Measurements from ENCODE around the gene NOTCH1. TPM values are rescaled to one million over a fixed set of nuclear protein-coding genes. Genes with fewer than 3 reads are reported as not detected.
"Not testable (repeated sequence)": the region's sequence is repeated elsewhere in the genome, so short reads cannot be mapped to it uniquely, and the experiment has no call there.

Gene NOTCH1
- total RNA-seq, 1 donor from 2014 or later = 70.2 TPM

DNA sequence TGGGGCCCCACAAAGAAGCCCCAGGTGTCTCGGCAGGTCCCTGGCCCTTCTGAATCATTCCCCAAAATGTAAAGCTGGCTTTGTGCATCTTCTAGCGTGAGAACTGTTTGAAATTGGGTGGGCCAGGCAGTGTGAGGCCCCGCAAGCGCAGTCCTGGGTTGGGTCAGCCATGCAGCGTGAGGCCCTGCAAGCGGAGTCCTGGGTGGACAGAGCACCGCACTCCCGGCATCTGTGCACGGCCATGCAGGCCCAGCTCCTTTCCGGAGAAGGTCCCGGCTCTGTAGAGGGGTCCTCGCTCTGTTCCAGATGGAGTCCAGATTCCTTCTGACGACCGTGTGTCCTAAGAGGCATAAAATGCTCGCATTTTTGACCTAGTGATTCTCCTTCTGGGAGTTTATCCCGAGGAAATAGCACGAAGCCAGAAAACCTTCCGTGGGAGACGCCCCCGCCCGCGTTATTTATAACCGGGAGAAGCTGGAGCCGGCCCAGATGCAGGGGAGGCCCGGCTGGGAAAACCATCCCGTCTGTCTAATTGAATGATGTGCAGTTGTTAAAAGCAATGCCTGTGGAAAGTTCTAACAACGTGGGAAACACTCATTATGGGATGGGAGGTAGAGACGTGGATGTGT is 19.4 kb upstream of the NOTCH1 start:
- DNase-seq (ENCODE audit: low read depth in 2 of 2) = no peak

DNA sequence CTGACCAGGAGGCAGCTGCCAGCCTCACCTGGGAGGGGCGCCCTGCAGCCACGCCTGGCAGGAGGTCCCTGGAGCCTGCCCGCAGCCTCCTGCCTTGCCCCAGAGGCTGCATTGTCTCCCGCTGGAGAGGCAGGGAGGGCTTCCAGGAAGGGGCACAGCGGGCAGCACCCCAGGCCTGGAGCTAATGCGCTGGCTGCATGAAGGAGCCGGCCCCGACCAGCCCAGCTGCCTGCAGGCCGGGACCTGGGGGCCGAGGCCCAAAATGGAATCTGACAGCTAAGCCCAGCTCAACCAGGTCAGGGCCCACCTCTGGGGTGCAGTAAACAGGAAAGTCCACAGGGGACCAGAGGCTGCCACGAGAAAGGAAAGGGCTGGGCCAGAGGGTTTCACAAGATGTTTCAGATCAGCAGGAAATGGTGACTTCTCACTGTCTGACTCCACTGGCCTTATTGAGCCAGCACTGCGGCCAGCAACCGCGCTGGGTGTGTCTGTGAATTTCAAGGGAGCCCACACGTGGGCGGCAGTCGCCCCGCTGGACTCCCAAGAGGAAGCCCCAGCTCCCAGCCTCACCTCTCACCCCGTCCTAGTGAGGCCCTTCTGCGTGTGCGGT is 18.6 kb upstream of the NOTCH1 start:
- peak; percentile 54 to 86 for DNase-seq (ENCODE audit: low read depth in 2 of 2)

DNA sequence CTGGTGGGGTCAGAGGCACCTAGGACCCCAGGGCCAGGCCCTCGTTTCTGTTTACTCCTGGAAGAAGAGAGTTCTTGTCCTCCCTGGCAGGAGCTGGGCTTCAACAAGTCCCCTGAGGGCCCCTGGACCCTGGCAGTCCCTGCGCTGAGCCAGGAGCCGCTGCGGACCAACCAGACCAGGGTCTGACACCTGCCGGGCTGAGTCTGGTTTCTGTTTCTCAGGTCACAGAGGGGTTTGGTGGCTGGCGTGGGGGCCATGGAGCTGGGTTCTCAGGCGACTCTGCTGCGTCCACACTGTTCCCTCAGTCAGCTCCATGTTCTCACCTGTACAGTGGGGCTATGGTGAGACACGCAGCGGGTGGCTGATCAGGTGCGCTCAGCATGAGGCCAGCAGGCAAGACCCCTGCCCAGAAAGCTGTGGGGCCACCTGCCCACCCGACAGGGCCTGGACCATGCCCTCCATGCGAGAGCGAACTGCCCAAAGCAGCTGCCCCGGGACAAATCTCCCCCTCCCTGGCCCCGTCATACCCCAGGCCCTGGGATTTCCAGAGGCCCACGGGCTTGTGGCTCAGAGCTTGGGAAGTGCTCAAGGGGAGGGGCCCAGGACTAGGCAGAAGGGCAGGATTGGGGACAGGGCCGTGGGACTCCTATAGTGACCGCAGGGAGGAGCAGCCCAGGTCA is 17.9 kb upstream of the NOTCH1 start:
- no peak for DNase-seq (ENCODE audit: low read depth in 2 of 2)

DNA sequence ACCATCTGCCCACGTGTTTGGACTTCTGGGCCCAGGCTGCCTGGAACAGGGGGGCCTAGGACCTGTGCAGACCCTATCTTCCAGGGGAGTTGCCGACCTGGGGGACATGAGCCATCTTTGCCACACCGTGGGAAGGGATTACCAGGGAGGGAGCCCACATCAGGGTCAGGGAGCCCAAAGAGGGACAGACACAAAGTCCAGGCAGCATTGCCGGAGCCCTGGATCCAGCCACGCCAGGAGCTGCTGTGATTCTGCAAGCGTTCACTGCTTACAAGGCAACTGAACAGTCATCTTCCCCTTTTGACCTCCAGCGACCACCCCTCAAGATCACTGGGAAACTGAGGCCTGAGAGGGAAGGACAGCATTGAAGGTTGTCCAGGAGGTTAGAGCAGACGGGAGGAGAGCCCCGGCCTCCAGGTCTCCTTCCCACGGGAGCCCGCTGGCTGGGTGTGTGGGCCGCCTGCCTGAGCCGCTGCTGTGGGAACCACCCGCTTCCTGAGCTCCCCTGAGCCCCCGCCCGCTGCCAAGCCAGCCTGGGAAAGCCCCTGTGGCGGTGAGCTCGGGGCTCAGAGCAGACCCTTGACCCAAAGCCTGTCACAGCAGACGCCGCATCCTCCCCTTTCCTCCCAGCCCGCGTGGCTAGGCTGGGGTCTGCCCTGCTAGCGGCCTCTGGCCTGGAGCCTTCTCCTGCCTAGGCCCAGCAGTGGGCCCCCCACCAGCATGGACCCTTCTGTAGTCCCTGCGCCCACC is 17.1 kb upstream of the NOTCH1 start:
- DNase-seq (ENCODE audit: low read depth in 2 of 2) = peak in 1 of 2 donors; percentile 84

DNA sequence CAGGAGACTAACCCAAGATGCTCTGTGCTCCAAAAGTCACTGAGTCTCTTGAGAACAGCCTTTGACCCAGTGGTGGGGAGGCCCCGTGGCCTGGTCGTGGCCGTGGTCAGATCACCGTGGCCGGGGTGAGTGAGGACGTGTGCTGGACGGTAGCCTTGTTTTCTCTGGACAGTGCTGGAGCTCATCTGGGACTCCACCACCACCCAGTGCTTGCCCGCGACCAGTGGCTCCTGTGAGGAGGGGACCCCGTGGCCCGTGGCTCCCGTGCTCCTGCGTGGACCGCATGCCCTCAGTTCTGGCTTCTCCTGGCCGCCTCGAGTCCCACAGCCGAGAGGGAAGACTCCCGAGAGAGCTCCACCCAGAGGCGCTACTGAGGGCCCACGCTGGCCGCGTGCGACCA is 15.9 kb upstream of the NOTCH1 start:
- no peak for DNase-seq (ENCODE audit: low read depth in 2 of 2)

DNA sequence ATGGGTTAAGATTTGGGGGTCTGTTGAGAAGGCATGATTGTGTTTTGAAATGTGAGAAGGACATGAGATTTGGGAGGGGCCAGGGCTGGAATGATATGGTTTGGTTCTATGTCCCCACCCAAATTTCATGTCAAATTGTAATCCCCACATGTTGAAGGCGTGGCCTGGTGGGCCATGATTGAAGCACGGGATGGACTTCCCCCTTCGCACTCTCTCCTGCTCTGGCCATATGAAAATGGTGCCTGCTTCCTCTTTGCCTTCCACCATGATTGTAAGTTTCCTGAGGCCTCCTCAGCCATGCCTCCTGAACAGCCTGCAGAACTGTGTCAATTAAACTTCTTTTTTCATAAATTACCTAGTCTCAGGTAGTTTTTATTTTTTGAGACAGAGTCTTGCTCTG is 14.7 kb upstream of the NOTCH1 start:
- no peak for DNase-seq (ENCODE audit: low read depth in 2 of 2)

DNA sequence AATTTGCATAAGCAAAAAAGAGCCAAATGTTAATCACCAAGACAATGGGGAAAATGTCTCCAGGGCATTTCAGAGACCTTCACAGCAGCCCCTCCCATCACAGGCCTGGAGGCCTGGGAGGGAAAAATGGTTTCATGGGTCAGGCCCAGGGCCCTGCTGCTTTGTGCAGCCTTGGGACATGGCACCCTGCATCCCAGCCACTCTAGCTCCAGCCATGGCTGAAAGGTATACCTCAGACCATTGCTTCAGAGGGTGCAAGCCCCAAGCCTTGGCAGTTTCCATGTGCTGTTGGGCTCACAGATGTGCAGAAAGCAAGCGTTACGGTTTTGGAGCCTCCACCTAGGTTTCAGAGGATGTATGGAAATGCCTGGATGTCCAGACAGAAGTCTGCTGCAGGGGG is 13.5 kb upstream of the NOTCH1 start:
- not testable (repeated sequence) for DNase-seq (ENCODE audit: low read depth in 2 of 2)

DNA sequence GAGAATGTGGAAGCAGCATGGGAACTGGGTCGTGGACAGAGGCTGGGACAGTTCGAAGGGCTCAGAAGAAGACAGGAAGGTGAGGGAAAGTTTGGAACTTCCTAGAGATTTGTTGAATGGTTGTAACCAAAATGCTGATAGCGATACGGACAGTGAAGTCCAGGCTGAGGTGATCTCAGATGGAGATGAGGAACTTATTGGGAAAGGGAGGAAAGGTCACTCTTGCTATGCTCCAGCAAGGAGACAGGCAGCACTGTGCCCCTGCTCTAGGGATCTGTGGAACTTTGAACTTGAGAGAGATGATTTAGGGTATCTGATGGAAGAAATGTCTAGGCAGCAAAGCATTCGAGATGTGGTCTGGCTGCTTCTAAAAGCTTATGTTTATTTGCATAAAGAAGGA is 13.0 kb upstream of the NOTCH1 start:
- not testable (repeated sequence) for DNase-seq (ENCODE audit: low read depth in 2 of 2)

DNA sequence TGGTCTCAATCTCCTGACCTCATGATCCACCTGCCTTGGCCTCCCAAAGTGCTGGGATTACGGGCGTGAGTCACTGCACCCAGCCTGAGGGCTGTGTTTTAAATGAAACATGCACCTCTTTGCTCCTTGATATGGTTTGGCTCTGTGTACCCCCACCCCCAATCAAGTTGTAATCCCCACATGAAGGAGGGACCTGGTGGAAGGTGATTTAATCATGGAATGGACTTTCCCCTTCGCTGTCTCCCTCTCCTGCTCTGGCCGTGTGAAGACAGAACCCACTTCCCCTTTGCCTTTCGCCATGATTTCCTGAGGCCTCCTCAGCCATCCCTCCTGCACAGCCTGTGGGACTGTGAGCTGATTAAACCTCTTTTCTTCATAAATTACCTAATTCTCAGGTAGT is 12.5 kb upstream of the NOTCH1 start:
- no peak for DNase-seq (ENCODE audit: low read depth in 2 of 2)

DNA sequence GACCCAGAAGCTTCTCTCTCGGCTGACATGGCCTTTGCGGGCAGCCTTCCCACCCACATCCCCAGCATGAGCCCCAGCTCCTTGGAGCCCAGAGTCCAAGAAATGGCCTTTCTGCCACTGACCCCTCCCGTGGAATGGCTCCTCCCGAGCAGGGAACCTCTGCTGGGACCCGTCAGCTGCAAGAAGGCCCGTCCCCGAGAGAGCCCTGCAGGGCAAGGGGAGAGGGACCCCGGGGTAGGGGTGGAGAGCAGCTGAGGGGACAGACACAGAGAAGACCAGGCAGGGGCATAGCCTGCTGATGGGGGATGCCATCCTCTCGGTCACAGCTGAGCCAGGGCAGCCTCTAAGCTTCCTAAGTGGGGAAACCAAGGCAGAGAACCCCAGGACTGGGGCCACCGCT is 11.2 kb upstream of the NOTCH1 start:
- DNase-seq (ENCODE audit: low read depth in 2 of 2) = no peak

DNA sequence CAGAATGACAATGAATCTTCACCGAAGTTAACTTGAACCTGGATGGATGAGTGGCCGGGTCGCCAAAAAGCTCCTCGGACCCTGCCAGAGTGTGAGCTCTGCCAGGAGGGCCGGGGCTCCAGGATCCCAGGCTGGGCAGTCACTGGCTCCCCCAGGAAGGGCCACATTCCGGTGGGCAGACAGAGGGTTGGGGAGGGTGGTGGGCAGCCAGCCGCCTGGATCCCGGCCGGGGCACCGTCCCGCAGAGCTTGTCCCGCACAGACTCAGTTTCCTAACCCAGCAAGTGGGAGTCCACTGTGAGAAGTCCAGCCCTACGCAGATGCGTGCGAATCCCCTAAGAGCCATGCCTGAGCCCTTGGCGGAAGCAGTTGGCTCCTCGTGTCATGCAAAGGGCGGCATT is 10.3 kb upstream of the NOTCH1 start:
- no peak for DNase-seq (ENCODE audit: low read depth in 2 of 2)

DNA sequence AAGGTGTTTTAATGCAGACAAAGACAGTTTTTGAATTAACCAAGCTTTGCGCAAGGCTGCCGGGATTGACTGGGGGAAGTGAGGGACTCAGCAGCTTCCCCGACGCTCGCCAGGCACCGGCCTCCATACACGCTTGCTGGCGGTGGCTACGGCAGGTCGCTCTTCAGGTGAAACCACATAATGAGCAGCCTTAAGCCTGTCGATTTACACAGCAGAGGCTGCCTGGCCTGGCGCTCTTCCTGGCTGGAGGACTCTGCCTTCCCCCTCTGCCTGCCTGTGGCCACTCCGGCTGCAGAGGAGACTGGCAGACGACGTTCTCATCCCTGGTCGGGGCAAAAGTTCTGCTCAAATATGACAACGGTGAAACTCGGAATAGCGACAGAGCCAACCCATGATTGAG is 9.0 kb upstream of the NOTCH1 start:
- no peak for DNase-seq (ENCODE audit: low read depth in 2 of 2)

DNA sequence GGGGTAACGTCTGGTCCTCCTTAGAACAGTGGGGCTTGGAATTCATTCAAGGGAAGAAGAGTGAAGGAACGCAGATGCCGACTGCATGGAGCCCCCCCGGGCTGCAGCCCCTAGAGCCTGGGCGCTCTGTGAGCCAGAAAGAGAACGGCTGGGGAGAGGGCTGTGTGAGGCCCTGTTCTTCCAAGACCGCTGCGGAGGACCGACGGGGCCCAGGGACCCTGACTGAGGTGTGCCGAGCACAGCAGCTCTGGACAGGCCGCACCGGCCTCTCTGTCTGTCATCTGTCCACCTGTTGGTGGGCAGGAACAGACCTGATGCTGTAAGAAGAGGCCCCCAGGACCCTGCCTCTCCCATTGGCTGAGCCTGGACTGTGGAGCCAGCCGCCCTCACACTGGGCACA is 7.7 kb upstream of the NOTCH1 start:
- DNase-seq (ENCODE audit: low read depth in 2 of 2) = no peak

DNA sequence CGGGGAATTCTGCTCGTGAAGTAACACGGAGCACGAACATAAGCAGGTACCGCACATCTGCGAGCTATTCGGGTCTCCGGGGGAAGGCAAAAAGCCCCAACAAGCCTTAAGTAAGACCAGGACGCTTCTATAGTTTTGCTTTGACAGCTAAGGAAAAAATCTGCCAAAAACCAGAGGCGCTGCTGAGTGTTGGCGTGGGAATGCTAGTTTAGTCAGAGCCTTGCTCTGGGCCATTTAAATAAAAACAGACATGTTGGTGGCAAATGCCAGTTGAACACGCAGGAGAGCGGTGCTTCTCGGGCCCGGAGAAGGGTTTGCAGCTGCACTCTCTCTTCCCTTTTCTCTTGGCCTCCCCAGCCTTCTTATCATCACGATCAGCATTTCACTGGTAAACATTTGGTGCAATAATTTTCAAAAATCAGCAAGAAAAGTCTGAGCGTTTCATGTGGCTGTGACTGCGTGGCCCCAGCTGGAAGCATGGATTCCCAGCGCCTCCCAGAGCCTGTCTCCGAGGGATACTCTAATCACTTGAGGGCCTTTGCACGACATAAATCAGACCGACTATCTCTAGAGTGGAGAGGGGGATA is 6.4 kb upstream of the NOTCH1 start:
- DNase-seq (ENCODE audit: low read depth in 2 of 2) = no peak

DNA sequence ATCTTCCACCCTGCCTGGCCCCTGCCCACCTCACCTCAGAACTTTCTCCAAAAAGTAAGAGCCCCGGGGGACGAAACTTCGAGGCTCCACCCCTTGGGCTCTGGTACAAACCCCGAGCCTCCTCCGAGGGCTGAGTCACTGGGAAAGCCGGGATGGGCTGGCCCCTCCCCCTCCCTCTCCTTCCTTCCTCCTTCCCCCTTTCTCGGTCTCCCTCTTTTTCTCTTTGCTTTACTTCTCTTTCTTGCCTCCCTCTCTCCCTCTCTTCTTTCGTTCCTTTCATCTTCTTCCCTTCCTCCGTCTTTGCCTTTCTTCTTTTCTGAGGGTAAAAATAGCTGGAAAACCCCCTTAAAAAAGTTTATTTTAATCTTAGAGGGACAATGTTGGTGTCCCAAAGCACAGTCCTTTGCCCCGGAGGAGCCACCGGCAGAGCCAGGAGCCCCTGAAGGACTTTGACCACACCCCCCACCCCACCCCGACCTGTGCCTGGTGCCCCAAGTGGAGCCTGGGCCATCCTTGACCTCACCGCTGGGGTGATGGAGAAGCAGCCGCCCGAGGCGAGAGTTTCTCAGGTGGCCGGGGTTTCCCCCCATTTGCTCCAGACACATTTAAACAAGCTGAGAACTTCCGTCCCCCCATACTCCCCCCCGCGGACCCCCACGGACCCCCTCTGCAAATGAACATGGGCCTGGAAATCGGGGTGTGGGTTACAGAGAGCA is 5.7 kb upstream of the NOTCH1 start:
- no peak for DNase-seq (ENCODE audit: low read depth in 2 of 2)

DNA sequence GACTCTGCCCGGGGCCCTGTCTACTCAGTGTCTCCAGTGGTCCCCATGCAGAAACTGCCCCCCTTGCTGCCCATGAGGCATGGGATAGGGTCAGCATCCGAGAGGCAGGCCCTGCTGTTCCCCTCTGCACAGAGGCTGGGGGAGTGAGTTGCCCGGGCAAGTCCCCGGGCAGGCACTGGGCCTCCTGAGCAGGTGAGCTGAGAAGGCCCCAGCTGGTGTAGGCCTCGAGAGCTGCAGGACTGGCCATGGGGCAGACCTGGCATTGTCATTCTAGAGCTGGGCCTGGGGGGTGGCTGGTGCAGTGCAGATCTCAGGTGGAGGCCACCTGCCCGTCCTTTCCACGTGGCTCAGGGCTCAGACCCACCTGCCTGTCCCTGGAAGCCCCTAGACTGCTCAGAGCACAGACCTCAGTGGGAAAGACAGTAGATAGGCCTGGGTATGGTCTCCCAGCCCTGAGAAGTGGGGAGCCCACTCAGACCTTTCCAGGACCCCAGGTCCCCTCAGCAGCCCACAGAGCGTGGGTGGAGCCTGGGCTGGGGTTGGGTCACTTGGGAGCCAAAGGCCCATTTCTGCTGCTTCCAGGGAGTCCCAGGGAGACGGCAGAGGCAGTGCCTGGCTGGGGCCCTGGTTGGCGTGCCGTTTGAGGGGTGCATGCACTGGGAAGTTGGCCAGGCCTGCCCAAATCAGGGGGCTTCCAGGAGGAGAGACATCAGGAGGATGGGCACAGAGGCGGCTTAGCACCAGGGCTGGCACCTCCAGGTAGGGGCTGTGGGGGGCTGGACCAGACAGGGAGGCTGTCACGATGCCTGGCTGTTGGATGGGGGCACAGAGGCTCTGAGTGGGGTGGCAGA is 4.8 kb upstream of the NOTCH1 start:
- no peak for DNase-seq (ENCODE audit: low read depth in 2 of 2)

DNA sequence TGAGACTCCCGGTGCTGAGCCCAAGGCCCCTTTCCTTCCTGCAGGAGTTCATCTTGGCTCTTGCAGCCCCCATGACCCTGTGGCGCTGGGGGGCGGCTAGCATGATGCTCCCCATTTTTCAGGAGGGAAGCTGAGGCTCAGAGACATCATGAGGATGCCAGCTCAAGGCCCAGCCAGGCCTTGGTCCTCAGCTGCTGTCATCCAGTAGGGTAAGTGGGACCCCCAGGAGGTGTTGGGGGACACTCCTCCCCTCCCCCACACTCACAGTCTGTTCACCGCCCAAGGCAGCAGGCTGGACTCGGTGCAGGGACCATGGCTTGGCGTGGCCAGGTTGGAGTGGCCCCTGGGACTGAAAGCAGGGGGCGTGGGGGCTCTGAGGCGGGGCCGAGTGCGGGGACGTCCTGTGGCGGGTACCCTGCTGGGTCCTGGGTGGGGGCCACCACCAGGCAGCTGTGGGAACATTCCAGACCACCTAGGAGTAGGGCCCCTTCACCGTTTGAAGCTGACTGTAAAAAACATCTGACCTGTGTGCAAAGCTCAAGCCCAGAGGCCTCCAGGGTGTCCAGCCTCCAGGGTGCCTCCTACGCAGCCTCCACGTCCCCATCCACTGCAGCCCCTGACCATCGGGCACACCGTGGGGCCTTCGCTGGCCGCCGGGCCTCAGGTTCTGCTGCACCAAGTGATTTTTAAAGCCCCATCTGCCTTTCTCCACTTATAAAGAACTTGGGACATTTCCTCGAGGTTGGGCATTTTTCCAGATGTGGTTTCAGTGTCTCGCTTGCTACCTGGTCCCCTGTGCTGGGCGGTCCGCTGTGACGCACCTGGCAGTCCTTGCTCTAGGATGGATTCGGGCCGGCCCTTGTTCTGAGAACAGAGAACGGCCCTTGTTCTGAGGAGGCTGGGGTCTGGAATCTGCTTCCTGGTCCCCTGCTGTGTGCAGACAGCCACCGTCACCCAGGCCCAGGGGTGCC is 3.4 kb upstream of the NOTCH1 start:
- no peak for DNase-seq (ENCODE audit: low read depth in 2 of 2)

DNA sequence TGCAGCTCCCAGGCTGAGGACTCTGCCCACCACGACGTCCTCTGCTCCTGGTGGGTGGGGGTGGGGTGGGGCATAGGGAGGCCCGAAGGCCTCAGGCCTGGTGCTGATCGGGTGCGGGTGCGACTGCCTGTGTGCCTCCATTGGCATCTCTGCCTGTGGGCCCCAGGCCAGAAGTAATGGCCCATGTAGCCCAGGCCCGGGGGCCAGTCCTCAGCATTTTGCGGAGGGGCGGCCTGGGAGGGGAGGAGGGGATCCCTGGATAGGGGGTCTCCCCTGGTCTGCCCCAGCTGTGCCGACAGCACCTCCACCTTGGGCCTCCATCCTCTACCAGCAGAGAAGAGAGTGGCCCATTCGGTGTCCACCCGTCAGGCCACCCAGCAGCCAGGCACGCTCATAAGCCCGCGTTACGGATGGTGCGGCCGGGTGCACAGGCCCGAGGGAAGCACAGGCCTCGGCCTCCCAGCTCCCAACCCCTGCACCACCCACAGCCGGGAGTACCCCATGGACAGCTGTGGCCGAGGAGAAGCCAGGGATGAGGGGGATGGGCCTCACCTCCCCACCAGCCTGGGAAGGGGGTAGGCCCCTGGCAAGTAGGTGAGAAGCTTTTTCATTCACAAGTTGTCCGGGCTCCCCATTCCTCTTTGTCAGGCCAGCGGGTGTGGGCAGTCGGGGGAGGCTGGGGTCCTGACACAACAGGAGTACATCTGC is 1.8 kb upstream of the NOTCH1 start:
- DNase-seq (ENCODE audit: low read depth in 2 of 2) = no peak
